GM12874 (cell line): ENCODE measurements around the gene PHF13.

Experiments
- TF ChIP-seq, protein P1 (sequence below): IDR thresholded peaks from 2 replicates; pipeline ENCODE4 v1.5.1; 2011; ENCODE audit warnings: low read depth, mild to moderate bottlenecking, control low read depth, low read length, moderate library complexity; ENCODE audit not compliant: insufficient read depth

The PHF13 gene

GRCh38 chr1:6658359-6659060 lies 45.0 kb downstream of the PHF13 start:
- TF ChIP-seq, protein P1, sequence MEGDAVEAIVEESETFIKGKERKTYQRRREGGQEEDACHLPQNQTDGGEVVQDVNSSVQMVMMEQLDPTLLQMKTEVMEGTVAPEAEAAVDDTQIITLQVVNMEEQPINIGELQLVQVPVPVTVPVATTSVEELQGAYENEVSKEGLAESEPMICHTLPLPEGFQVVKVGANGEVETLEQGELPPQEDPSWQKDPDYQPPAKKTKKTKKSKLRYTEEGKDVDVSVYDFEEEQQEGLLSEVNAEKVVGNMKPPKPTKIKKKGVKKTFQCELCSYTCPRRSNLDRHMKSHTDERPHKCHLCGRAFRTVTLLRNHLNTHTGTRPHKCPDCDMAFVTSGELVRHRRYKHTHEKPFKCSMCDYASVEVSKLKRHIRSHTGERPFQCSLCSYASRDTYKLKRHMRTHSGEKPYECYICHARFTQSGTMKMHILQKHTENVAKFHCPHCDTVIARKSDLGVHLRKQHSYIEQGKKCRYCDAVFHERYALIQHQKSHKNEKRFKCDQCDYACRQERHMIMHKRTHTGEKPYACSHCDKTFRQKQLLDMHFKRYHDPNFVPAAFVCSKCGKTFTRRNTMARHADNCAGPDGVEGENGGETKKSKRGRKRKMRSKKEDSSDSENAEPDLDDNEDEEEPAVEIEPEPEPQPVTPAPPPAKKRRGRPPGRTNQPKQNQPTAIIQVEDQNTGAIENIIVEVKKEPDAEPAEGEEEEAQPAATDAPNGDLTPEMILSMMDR = no peak

- TF ChIP-seq, protein P1 = no peak
Observed at GRCh38 chr1:6660415-6661049, 47.0 kb downstream of the PHF13 start.

GRCh38 chr1:6666696-6667095 lies 53.2 kb downstream of the PHF13 start:
- TF ChIP-seq, protein P1 = no peak

DNA sequence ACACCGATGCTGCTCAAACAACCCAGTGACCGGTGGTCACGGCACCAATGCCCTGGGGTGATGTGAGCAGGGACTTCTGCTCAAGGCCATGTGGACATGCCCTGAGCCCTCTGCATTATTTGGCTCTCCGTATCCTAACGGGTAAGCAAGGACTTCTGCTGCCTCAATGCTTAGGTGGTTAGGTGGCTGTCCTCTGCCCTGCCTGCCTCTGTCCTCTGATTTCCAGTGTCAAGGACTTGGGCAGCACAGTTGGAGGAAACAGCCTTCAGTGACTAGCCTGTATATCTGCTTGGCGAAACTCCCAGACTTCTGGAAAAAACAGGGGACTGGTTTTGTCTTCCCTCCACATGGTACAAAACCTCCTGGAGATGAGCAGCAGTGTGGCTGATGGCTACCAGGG lies 53.6 kb downstream of the PHF13 start:
- TF ChIP-seq, protein P1 = no peak

DNA sequence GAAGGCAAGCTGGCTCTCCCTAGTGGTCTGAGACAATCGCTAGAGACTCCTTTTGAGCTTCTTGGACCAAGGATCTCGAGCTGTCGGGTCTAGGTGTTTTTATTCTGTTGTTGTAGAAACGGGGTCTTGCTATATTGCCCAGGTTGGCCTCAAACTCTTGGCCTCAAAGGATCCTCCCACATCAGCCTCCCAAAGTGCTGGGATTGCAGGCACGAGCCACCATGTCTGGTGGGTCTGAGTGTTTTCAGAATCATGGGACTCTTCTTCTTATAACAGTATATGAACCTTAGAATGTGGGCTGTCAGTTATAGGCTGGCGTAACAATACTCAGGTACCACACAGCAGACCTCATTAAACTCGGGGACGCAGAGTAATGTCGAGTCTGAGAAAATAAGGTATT lies 55.0 kb downstream of the PHF13 start:
- TF ChIP-seq, protein P1 = no peak

- TF ChIP-seq, protein P1 = no peak
Observed at GRCh38 chr1:6672558-6672957, 59.0 kb downstream of the PHF13 start.
